Measurements from ENCODE around the gene MYG1. TPM values are rescaled to one million over a fixed set of nuclear protein-coding genes. Genes with fewer than 3 reads are reported as not detected.

Gene MYG1
- total RNA-seq, 1 experiment from 2014 or later: 89.9 TPM

GRCh38 chr12:53255996-53256395 lies 43.5 kb upstream of the MYG1 start:
- H3F3A ChIP-seq (ENCODE audit: low read length, unreplicated experiment): no peaks in the 10 kb centered on the region
- no peak overlapping the region for H3K4me3 ChIP-seq (ENCODE audit: low read length)
- BruUV-seq (replicated peaks): no TSS peak
- CTCF ChIA-PET: no interaction called here
- H3K79me2 ChIP-seq (ENCODE audit: low read length): peaks cover 22% of the 10 kb centered on the region
- no peaks in the 10 kb centered on the region for H4K20me1 ChIP-seq (ENCODE audit: low read length)
- H3K9me3 ChIP-seq (ENCODE audit: low read length): no peaks in the 10 kb centered on the region
- peaks cover 17% of the 10 kb centered on the region for H3K4me1 ChIP-seq (ENCODE audit: insufficient read depth, low read length)
- POLR2A ChIA-PET (ENCODE audit: unreplicated experiment): no interaction called here
- H3K9me2 ChIP-seq (replicated peaks; ENCODE audit: low read length): no peaks in the 10 kb centered on the region
- intact Hi-C loops (cut with micrococcal nuclease): no loop called here
- TF ChIP-seq EZH2 (IDR thresholded peaks at IDR 0.05; ENCODE audit: low read length, unreplicated experiment) (no peak), EZH2phosphoT487 (IDR thresholded peaks at IDR 0.05; ENCODE audit: borderline replicate concordance, low read length) (no peak), CTCF (conservative IDR thresholded peaks at IDR 0.05; ENCODE audit: low read depth, low read length) (no peak)
- no peak overlapping the region for H3K9ac ChIP-seq (ENCODE audit: low read length)
- no peak overlapping the region for H3K27ac ChIP-seq (ENCODE audit: low read length)
- H3K27me3 ChIP-seq (ENCODE audit: low read length): no peaks in the 10 kb centered on the region
- H3K36me3 ChIP-seq (ENCODE audit: low read depth, low read length): peaks cover 4% of the 10 kb centered on the region; the same call in 1 of the 2 replicates
- no peak overlapping the region for H2AFZ ChIP-seq (ENCODE audit: low read length)
- no peak overlapping the region for H3K4me2 ChIP-seq (ENCODE audit: low read length)
- ATAC-seq (no peak), DNase-seq (no peak)

GRCh38 chr12:53258541-53259539 lies 40.7 kb upstream of the MYG1 start:
- Histone ChIP-seq H2AFZ (ENCODE audit: low read length) (no peak overlapping the region), H3K4me2 (ENCODE audit: low read length) (no peak overlapping the region), H4K20me1 (ENCODE audit: low read length) (no peaks in the 10 kb centered on the region), H3K9me3 (ENCODE audit: low read length) (no peaks in the 10 kb centered on the region), H3K4me3 (ENCODE audit: low read length) (no peak overlapping the region), H3K36me3 (ENCODE audit: low read depth, low read length) (peaks cover 2% of the 10 kb centered on the region; the same call in 1 of the 2 replicates), H3K9me2 (replicated peaks; ENCODE audit: low read length) (no peaks in the 10 kb centered on the region), H3K4me1 (ENCODE audit: insufficient read depth, low read length) (no peaks in the 10 kb centered on the region), H3K79me2 (ENCODE audit: low read length) (peaks cover 4% of the 10 kb centered on the region), H3K27me3 (ENCODE audit: low read length) (no peaks in the 10 kb centered on the region), H3K27ac (ENCODE audit: low read length) (no peak overlapping the region), H3F3A (ENCODE audit: low read length, unreplicated experiment) (no peaks in the 10 kb centered on the region), H3K9ac (ENCODE audit: low read length) (no peak overlapping the region)
- BruUV-seq (replicated peaks): no TSS peak
- ChIA-PET CTCF (interaction anchor here (0.5 kb wide), 1 partner anchor 40 kb away, joined by 4 read pairs; no protein-coding TSS in a partner anchor), POLR2A (ENCODE audit: unreplicated experiment) (interaction anchor here (0.6 kb wide), 1 partner anchor 30 kb away, joined by 3 read pairs; no protein-coding TSS in a partner anchor)
- TF ChIP-seq EZH2phosphoT487 (IDR thresholded peaks at IDR 0.05; ENCODE audit: borderline replicate concordance, low read length) (no peak), CTCF (conservative IDR thresholded peaks at IDR 0.05; ENCODE audit: low read depth, low read length) (no peak), EZH2 (IDR thresholded peaks at IDR 0.05; ENCODE audit: low read length, unreplicated experiment) (no peak)
- DNase-seq (no peak), ATAC-seq (no peak)
- intact Hi-C loops (cut with micrococcal nuclease): no loop called here

- Histone ChIP-seq H3K36me3 (ENCODE audit: low read depth, low read length) (no peaks in the 10 kb centered on the region), H3K9ac (ENCODE audit: low read length) (no peak overlapping the region), H3K79me2 (ENCODE audit: low read length) (no peaks in the 10 kb centered on the region), H3F3A (ENCODE audit: low read length, unreplicated experiment) (no peaks in the 10 kb centered on the region), H3K9me3 (ENCODE audit: low read length) (no peaks in the 10 kb centered on the region), H3K27ac (ENCODE audit: low read length) (no peak overlapping the region), H2AFZ (ENCODE audit: low read length) (no peak overlapping the region), H3K27me3 (ENCODE audit: low read length) (no peaks in the 10 kb centered on the region), H3K4me1 (ENCODE audit: insufficient read depth, low read length) (no peaks in the 10 kb centered on the region), H4K20me1 (ENCODE audit: low read length) (no peaks in the 10 kb centered on the region), H3K4me3 (ENCODE audit: low read length) (no peak overlapping the region), H3K9me2 (replicated peaks; ENCODE audit: low read length) (no peaks in the 10 kb centered on the region), H3K4me2 (ENCODE audit: low read length) (no peak overlapping the region)
- TF ChIP-seq CTCF (conservative IDR thresholded peaks at IDR 0.05; ENCODE audit: low read depth, low read length) (no peak), EZH2 (IDR thresholded peaks at IDR 0.05; ENCODE audit: low read length, unreplicated experiment) (no peak), EZH2phosphoT487 (IDR thresholded peaks at IDR 0.05; ENCODE audit: borderline replicate concordance, low read length) (no peak)
- no peak for ATAC-seq
- ChIA-PET POLR2A (ENCODE audit: unreplicated experiment) (no interaction called here), CTCF (no interaction called here)
- no TSS peak for BruUV-seq (replicated peaks)
- intact Hi-C loops (cut with micrococcal nuclease): no loop called here
- no peak for DNase-seq
Measured at GRCh38 chr12:53259891-53260290, 39.6 kb upstream of the MYG1 start.

Data from PC-3 (cell line).